ENCODE measurements around the gene DDX18. TPM values are rescaled to one million over a fixed set of nuclear protein-coding genes. Genes with fewer than 3 reads are reported as not detected.

The DDX18 gene
- total and polyA plus RNA-seq, 10 donors: 24.0 to 81.2 (median 54.0) TPM

GRCh38 chr2:117832332-117832731 is 17.8 kb downstream of the DDX18 start:
- no peak for TF ChIP-seq POLR2AphosphoS5 (IDR thresholded peaks at IDR 0.05)
- no peak for TF ChIP-seq POLR2A (IDR thresholded peaks at IDR 0.05)
- TF ChIP-seq CTCF (IDR thresholded peaks at IDR 0.05 in 8 of 11, conservative IDR thresholded peaks at IDR 0.05 in 3 of 11): no peak
- WGBS, 5 donors: 89 to 96% (median 91%) methylated on average over 1 of the region's 1 CpG
- intact Hi-C loops (cut with DNase I; ENCODE audit: low total_unique reads): loop anchor here (10.0 kb wide), 1 partner anchor 172 kb away; no protein-coding TSS in a partner anchor
- Histone ChIP-seq H3K36me3 (peaks cover 5 to 74% (median 57%) of the 10 kb centered on the region in 6 donors), H3K27me3 (replicated peaks in 1 of 7) (peaks cover 0 to 10% (median 0%) of the 10 kb centered on the region in 7 donors), H3K4me3 (no peak overlapping the region), H3K27ac (no peak overlapping the region), H3K4me1 (peaks cover 0 to 16% (median 13%) of the 10 kb centered on the region in 6 donors), H3K9me3 (peaks cover 0 to 3% (median 0%) of the 10 kb centered on the region in 8 donors)
- no peak for DNase-seq

- H3K27me3 ChIP-seq (replicated peaks in 1 of 7): peaks cover 0 to 10% (median 0%) of the 10 kb centered on the region in 7 donors
- 82 to 95% (median 91%) methylated on average over 9 of the region's 9 CpGs for WGBS, 5 donors
- no peak for DNase-seq
- no peaks in the 10 kb centered on the region for H3K9me3 ChIP-seq
- intact Hi-C loops (cut with DNase I; ENCODE audit: low total_unique reads): loop anchor here (10.0 kb wide), 1 partner anchor 172 kb away; no protein-coding TSS in a partner anchor
- no peak overlapping the region for H3K4me3 ChIP-seq
- peaks cover 0 to 16% (median 13%) of the 10 kb centered on the region in 6 donors for H3K4me1 ChIP-seq
- TF ChIP-seq POLR2AphosphoS5 (IDR thresholded peaks at IDR 0.05) (no peak), POLR2A (IDR thresholded peaks at IDR 0.05) (no peak), CTCF (IDR thresholded peaks at IDR 0.05 in 8 of 11, conservative IDR thresholded peaks at IDR 0.05 in 3 of 11) (no peak)
- peaks cover 5 to 67% (median 50%) of the 10 kb centered on the region in 6 donors for H3K36me3 ChIP-seq
- H3K27ac ChIP-seq: no peak overlapping the region
Observed at GRCh38 chr2:117832905-117833613, 18.6 kb downstream of the DDX18 start.

GRCh38 chr2:117833911-117834310 is 19.4 kb downstream of the DDX18 start:
- Histone ChIP-seq H3K36me3 (peaks cover 2 to 58% (median 42%) of the 10 kb centered on the region in 6 donors), H3K4me3 (no peak overlapping the region), H3K27ac (no peak overlapping the region), H3K4me1 (peaks cover 0 to 16% (median 13%) of the 10 kb centered on the region in 6 donors), H3K9me3 (no peaks in the 10 kb centered on the region), H3K27me3 (replicated peaks in 1 of 7) (peaks cover 0 to 10% (median 0%) of the 10 kb centered on the region in 7 donors)
- 71 to 92% (median 83%) methylated on average over 3 of the region's 3 CpGs for WGBS, 5 donors
- DNase-seq: no peak
- no peak for TF ChIP-seq CTCF (IDR thresholded peaks at IDR 0.05 in 8 of 11, conservative IDR thresholded peaks at IDR 0.05 in 3 of 11)
- no peak for TF ChIP-seq POLR2A (IDR thresholded peaks at IDR 0.05)
- TF ChIP-seq POLR2AphosphoS5 (IDR thresholded peaks at IDR 0.05): no peak
- intact Hi-C loops (cut with DNase I; ENCODE audit: low total_unique reads): loop anchor here (10.0 kb wide), 1 partner anchor 171 kb away; no protein-coding TSS in a partner anchor

DNA sequence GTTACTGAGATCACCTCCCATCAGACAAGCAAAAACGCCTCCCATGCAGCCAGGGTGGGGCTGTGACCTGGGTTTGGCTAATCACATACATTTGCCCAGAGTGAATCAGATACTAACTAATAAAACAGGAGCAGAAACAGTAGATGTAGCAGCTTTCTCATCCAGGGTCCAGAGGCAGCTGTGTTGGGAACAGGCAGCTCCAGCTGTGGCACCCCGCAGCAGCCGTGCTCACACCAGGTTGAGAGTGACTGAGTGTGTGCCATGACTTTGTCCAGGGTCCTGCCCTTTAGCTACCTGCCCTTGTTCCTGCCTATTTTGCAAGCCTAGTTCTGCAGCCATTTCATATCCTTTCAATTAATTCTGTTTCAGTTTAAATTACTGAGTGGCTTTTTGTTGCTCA is 20.5 kb downstream of the DDX18 start:
- TF ChIP-seq POLR2AphosphoS5 (IDR thresholded peaks at IDR 0.05) (no peak), CTCF (IDR thresholded peaks at IDR 0.05 in 8 of 11, conservative IDR thresholded peaks at IDR 0.05 in 3 of 11) (no peak), POLR2A (IDR thresholded peaks at IDR 0.05) (no peak)
- peaks cover 0 to 10% (median 0%) of the 10 kb centered on the region in 7 donors for H3K27me3 ChIP-seq (replicated peaks in 1 of 7)
- H3K27ac ChIP-seq: no peak overlapping the region
- H3K4me1 ChIP-seq: peaks cover 0 to 16% (median 13%) of the 10 kb centered on the region in 6 donors
- H3K9me3 ChIP-seq: no peaks in the 10 kb centered on the region
- DNase-seq: no peak
- WGBS, 5 donors: 79 to 96% (median 93%) methylated on average over 3 of the region's 3 CpGs
- intact Hi-C loops (cut with DNase I; ENCODE audit: low total_unique reads): loop anchor here (10.0 kb wide), 1 partner anchor 170 kb away; no protein-coding TSS in a partner anchor
- peaks cover 0 to 47% (median 31%) of the 10 kb centered on the region in 6 donors for H3K36me3 ChIP-seq
- no peak overlapping the region for H3K4me3 ChIP-seq
